ENCODE measurements around the gene BRMS1L.

DNA sequence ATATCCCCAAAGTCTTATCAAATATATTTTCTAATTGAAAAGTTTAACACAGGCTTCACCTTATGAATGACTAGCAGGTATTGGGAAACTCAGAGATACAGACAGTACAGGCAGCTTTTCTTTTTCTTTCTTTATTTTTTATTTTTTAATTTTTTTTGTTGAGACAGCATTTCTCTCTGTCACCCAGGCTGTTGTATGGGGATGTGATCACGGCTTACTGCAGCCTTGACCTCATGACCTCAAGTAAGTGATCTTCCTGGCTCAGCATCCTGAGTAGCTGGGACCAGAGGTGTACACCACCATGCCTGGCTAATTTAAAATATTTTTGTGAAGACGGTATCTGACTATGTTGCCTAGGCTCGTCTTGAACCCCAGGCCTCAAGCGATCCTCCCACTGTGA, 85.0 kb downstream of the BRMS1L start:
- TF ChIP-seq, protein P1, sequence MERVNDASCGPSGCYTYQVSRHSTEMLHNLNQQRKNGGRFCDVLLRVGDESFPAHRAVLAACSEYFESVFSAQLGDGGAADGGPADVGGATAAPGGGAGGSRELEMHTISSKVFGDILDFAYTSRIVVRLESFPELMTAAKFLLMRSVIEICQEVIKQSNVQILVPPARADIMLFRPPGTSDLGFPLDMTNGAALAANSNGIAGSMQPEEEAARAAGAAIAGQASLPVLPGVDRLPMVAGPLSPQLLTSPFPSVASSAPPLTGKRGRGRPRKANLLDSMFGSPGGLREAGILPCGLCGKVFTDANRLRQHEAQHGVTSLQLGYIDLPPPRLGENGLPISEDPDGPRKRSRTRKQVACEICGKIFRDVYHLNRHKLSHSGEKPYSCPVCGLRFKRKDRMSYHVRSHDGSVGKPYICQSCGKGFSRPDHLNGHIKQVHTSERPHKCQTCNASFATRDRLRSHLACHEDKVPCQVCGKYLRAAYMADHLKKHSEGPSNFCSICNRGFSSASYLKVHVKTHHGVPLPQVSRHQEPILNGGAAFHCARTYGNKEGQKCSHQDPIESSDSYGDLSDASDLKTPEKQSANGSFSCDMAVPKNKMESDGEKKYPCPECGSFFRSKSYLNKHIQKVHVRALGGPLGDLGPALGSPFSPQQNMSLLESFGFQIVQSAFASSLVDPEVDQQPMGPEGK (CRISPR knock-in tag; IDR thresholded peaks at IDR 0.05; ENCODE audit: borderline replicate concordance), result no peak
- TF ChIP-seq ISL1 (CRISPR knock-in tag; IDR thresholded peaks at IDR 0.05) (no peak), OSR1 (CRISPR knock-in tag; IDR thresholded peaks at IDR 0.05) (no peak), BACH2 (CRISPR knock-in tag; IDR thresholded peaks at IDR 0.05; ENCODE audit: borderline replicate concordance) (no peak), RARB (CRISPR knock-in tag; IDR thresholded peaks at IDR 0.05) (no peak), ARNTL (CRISPR knock-in tag; IDR thresholded peaks at IDR 0.05; ENCODE audit: borderline replicate concordance, low read depth) (no peak)
- TF ChIP-seq, protein P2, sequence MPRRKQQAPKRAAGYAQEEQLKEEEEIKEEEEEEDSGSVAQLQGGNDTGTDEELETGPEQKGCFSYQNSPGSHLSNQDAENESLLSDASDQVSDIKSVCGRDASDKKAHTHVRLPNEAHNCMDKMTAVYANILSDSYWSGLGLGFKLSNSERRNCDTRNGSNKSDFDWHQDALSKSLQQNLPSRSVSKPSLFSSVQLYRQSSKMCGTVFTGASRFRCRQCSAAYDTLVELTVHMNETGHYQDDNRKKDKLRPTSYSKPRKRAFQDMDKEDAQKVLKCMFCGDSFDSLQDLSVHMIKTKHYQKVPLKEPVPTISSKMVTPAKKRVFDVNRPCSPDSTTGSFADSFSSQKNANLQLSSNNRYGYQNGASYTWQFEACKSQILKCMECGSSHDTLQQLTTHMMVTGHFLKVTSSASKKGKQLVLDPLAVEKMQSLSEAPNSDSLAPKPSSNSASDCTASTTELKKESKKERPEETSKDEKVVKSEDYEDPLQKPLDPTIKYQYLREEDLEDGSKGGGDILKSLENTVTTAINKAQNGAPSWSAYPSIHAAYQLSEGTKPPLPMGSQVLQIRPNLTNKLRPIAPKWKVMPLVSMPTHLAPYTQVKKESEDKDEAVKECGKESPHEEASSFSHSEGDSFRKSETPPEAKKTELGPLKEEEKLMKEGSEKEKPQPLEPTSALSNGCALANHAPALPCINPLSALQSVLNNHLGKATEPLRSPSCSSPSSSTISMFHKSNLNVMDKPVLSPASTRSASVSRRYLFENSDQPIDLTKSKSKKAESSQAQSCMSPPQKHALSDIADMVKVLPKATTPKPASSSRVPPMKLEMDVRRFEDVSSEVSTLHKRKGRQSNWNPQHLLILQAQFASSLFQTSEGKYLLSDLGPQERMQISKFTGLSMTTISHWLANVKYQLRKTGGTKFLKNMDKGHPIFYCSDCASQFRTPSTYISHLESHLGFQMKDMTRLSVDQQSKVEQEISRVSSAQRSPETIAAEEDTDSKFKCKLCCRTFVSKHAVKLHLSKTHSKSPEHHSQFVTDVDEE (CRISPR knock-in tag; IDR thresholded peaks at IDR 0.05), result no peak

Measured in SK-N-SH treated with all-trans-retinoic acid at 6 μM for 48 hours (cell line).